GM23248 (cell line): ENCODE data around the gene C11orf97. TPM values are rescaled to one million over a fixed set of nuclear protein-coding genes. Genes with fewer than 3 reads are reported as not detected.

Experiments used
- DNase-seq: peaks from one replicate; pipeline ENCODE4 v3.0.0-alpha.2; 2015
- H2AFZ ChIP-seq: fragments of 200-600 bp; sonication (generic); 2 replicates; pipeline ENCODE4 v1.6.1; 2016; ENCODE audit warnings: antibody characterized with exemption
- H3F3A ChIP-seq: fragments of 200-600 bp; sonication (generic); 2 replicates; pipeline ENCODE4 v1.6.1; 2016; ENCODE audit warnings: mild to moderate bottlenecking, antibody characterized with exemption, mixed run types; ENCODE audit not compliant: insufficient read depth
- H3K27ac ChIP-seq: fragments of 200-600 bp; sonication (generic); 2 replicates; pipeline ENCODE4 v1.5.1; 2016; ENCODE audit warnings: mild to moderate bottlenecking
- H3K27me3 ChIP-seq: fragments of 200-600 bp; sonication (generic); replicated peaks from 2 replicates; pipeline ENCODE4 v1.6.1; 2016; ENCODE audit warnings: mild to moderate bottlenecking; ENCODE audit not compliant: insufficient read depth
- H3K36me3 ChIP-seq: fragments of 200-600 bp; sonication (generic); 2 replicates; pipeline ENCODE4 v1.6.1; 2016; ENCODE audit warnings: low read depth, mild to moderate bottlenecking
- H3K4me1 ChIP-seq: fragments of 200-600 bp; sonication (generic); 2 replicates; pipeline ENCODE4 v1.6.1; 2016; ENCODE audit warnings: mild to moderate bottlenecking; ENCODE audit not compliant: insufficient read depth
- H3K4me2 ChIP-seq: fragments of 200-600 bp; sonication (generic); one replicate; pipeline ENCODE4 v1.6.1; 2016; ENCODE audit warnings: mild to moderate bottlenecking; ENCODE audit not compliant: unreplicated experiment
- H3K4me3 ChIP-seq: fragments of 200-600 bp; sonication (generic); 2 replicates; pipeline ENCODE4 v1.5.1; 2016; ENCODE audit warnings: mild to moderate bottlenecking
- H3K79me2 ChIP-seq: fragments of 200-600 bp; sonication (generic); 2 replicates; pipeline ENCODE4 v1.6.1; 2016; ENCODE audit warnings: mild to moderate bottlenecking; ENCODE audit not compliant: insufficient read depth
- H3K9ac ChIP-seq: fragments of 200-600 bp; sonication (generic); 2 replicates; pipeline ENCODE4 v1.6.1; 2016; ENCODE audit warnings: mild to moderate bottlenecking
- H3K9me2 ChIP-seq: fragments of 200-600 bp; sonication (generic); 2 replicates; pipeline ENCODE4 v1.6.1; 2016; ENCODE audit warnings: mixed run types, mild to moderate bottlenecking, moderate library complexity; ENCODE audit not compliant: insufficient read depth
- H3K9me3 ChIP-seq: fragments of 200-600 bp; sonication (generic); one replicate; pipeline ENCODE4 v1.6.1; 2017; ENCODE audit warnings: low read depth
- H4K20me1 ChIP-seq: fragments of 200-600 bp; sonication (generic); 2 replicates; pipeline ENCODE4 v1.6.0; 2016; ENCODE audit not compliant: insufficient read depth
- EZH2 ChIP-seq: fragments of 200-600 bp; sonication (generic); IDR thresholded peaks from 2 replicates; pipeline ENCODE4 v1.6.1; 2018; ENCODE audit warnings: antibody characterized with exemption, mild to moderate bottlenecking; ENCODE audit not compliant: insufficient read depth, poor library complexity, severe bottlenecking
- EZH2phosphoT487 ChIP-seq: fragments of 200-600 bp; sonication (generic); IDR thresholded peaks from 2 replicates; pipeline ENCODE4 v1.6.1; 2018; ENCODE audit warnings: antibody characterized with exemption, moderate library complexity, mild to moderate bottlenecking, low read depth; ENCODE audit not compliant: insufficient read depth
- WGBS, 2 experiments: methylation state at CpG; one replicate each; pipeline ENCODE4 v1.1.6; 2015 to 2017; ENCODE audit warnings: low lambda C conversion rate in 2 of 2, low coverage in 1 of 2; ENCODE audit errors: missing lambda C conversion rate in 2 of 2; 5-methylcytosine and 5-hydroxymethylcytosine counted together
- in situ Hi-C: fragments of 300-500 bp; cut with MboI; formaldehyde crosslinking; loops from 2 replicates; pipeline ENCODE4 v1.15.0; 2020
- microRNA counts: library from miRNA; unstranded; fragments of <30 nt; microRNA quantifications from one replicate; lab custom pipeline; 2016
- microRNA-seq: library from miRNA; unstranded; fragments of <30 nt; microRNA quantifications from one replicate; pipeline ENCODE4, GENCODE V29; 2016; ENCODE audit warnings: borderline number of aligned reads
- polyA plus RNA-seq: library from polyadenylated mRNA; unstranded; fragments of >200 nt; fragmentation: Nextera tagmentation; extraction: Ambion mirVana; gene quantifications from 2 replicates; pipeline ENCODE4 v1.2.1, GENCODE V29; 2016
- small RNA-seq: library from RNA; depleted of rRNA; stranded (forward); fragments of <200 nt; gene quantifications from one replicate; pipeline ENCODE3, GENCODE V24; 2014; ENCODE audit warnings: low read depth, low replicate concordance
- total RNA-seq: library from RNA; depleted of rRNA; stranded (reverse); fragments of >200 nt; shearing (Covaris generic); gene quantifications from 2 replicates; pipeline ENCODE4 v1.2.3, GENCODE V29; 2014; rRNA removed

Gene C11orf97
- total and polyA plus RNA-seq, 2 experiments from 2014 or later, result not detected

DNA sequence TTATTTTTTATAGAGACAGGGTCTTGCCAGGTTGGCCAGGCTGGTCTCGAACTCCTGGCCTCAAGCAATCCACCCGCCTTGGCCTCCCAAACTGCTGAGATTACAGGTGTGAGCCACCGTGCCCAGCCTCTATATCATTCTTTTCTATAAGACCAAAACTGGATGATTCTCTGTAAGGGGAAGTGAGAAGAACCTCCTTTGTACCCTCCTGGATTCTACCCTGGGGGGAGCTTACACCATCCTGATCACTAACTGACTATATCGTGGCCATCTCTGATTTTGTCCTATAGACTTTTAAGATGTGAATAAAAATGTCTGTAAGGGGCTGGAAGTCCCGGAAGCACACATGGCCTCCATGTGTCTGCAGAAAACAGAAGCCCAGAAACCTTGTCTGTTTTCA is 64.0 kb downstream of the C11orf97 start:
- TF ChIP-seq EZH2phosphoT487 (no peak), EZH2 (no peak)
- H3K36me3 ChIP-seq, result no peaks in the 10 kb centered on the region
- in situ Hi-C loops, result no loop called here
- H3K9me2 ChIP-seq, result no peaks in the 10 kb centered on the region
- no peak for DNase-seq
- H2AFZ ChIP-seq, result no peak overlapping the region
- H3K79me2 ChIP-seq, result no peaks in the 10 kb centered on the region
- peaks cover 18% of the 10 kb centered on the region for H3K4me1 ChIP-seq
- no peak overlapping the region for H3K4me2 ChIP-seq
- WGBS, 2 experiments, result 85 to 86% methylated on average over 5 of the region's 5 CpGs
- H3F3A ChIP-seq, result peaks cover 15% of the 10 kb centered on the region
- no peaks in the 10 kb centered on the region for H4K20me1 ChIP-seq
- no peaks in the 10 kb centered on the region for H3K9me3 ChIP-seq
- H3K4me3 ChIP-seq, result no peak overlapping the region
- no peak overlapping the region for H3K27ac ChIP-seq
- H3K27me3 ChIP-seq, result no peaks in the 10 kb centered on the region
- no peak overlapping the region for H3K9ac ChIP-seq

GRCh38 chr11:94577841-94578240 is 65.6 kb downstream of the C11orf97 start:
- Histone ChIP-seq H3K4me1 (peaks cover 18% of the 10 kb centered on the region), H3K9me2 (no peaks in the 10 kb centered on the region), H3K27ac (no peak overlapping the region), H3K27me3 (no peaks in the 10 kb centered on the region), H3K4me3 (no peak overlapping the region), H3F3A (peaks cover 15% of the 10 kb centered on the region), H3K4me2 (no peak overlapping the region), H3K36me3 (no peaks in the 10 kb centered on the region), H3K9ac (no peak overlapping the region), H4K20me1 (no peaks in the 10 kb centered on the region), H3K79me2 (no peaks in the 10 kb centered on the region), H2AFZ (no peak overlapping the region), H3K9me3 (no peaks in the 10 kb centered on the region)
- DNase-seq, result no peak
- in situ Hi-C loops, result no loop called here
- 79 to 82% methylated on average over 3 of the region's 3 CpGs for WGBS, 2 experiments
- TF ChIP-seq EZH2 (no peak), EZH2phosphoT487 (no peak)

MicroRNAs within 50 kb of the gene (microRNA counts, 767-probe panel; counts per million panel counts)
- 447 counts per million, percentile 86 among the panel's probes with 10 or more counts for microRNA hsa-miR-548l (lab: Ali Mortazavi, UCI)

Small RNA genes lying within 50 kb of the gene (microRNA-seq; reads per million reads assigned to microRNA genes)
- gene MIR548L, result 6.6 reads per million, percentile 9 among the genes with 10 or more reads in this experiment

Small RNA genes lying within 50 kb of the gene (small RNA-seq; reads per million reads assigned to genes)
- gene MIR548L, result not detected

Other genes starting within 250 kb of the C11orf97 start
- gene IZUMO1R, start 207.9 kb upstream of the C11orf97 start, total RNA-seq, result not detected in 2 replicates
- not detected in 2 replicates for gene IZUMO1R, start 207.9 kb upstream of the C11orf97 start, polyA plus RNA-seq
- not detected in 2 replicates for gene GPR83, start 111.0 kb upstream of the C11orf97 start, total RNA-seq
- 0.04 TPM in 1 of 2 replicates, not detected in the other for gene GPR83, start 111.0 kb upstream of the C11orf97 start, polyA plus RNA-seq
- 8.5 and 15.6 TPM in 2 replicates for gene MRE11, start 18.6 kb upstream of the C11orf97 start, total RNA-seq
- 10.6 and 10.7 TPM in 2 replicates for gene MRE11, start 18.6 kb upstream of the C11orf97 start, polyA plus RNA-seq
- gene ANKRD49, start 18.5 kb upstream of the C11orf97 start, total RNA-seq, result 18.6 and 37.2 TPM in 2 replicates
- gene ANKRD49, start 18.5 kb upstream of the C11orf97 start, polyA plus RNA-seq, result 13.9 and 14.1 TPM in 2 replicates
- gene FUT4, start 31.5 kb downstream of the C11orf97 start, total RNA-seq, result 4.2 and 7.9 TPM in 2 replicates
- 2.0 and 2.3 TPM in 2 replicates for gene FUT4, start 31.5 kb downstream of the C11orf97 start, polyA plus RNA-seq
- 1.2 and 2.8 TPM in 2 replicates for gene PIWIL4, start 54.9 kb downstream of the C11orf97 start, total RNA-seq
- gene PIWIL4, start 54.9 kb downstream of the C11orf97 start, polyA plus RNA-seq, result 1.1 and 1.4 TPM in 2 replicates